HEK293T (cell line): ENCODE measurements around the gene C6orf15.

Source experiments
- CTCF ChIA-PET: fragments of 350-600 bp; formaldehyde crosslinking; extraction: SDS; loops from one replicate; lab custom pipeline; 2021; ENCODE audit warnings: antibody characterized with exemption, inconsistent platforms; lab: Yijun Ruan, JAX
- POLR2A ChIA-PET: fragments of 350-600 bp; formaldehyde crosslinking; extraction: SDS; loops from one replicate; lab custom pipeline; 2020; ENCODE audit warnings: antibody characterized with exemption, inconsistent platforms; lab: Yijun Ruan, JAX
- DNase-seq: peaks from one replicate; pipeline ENCODE4 v3.0.0; 2012; ENCODE audit warnings: mixed read lengths; ENCODE audit errors: extremely low spot score
- ARNT ChIP-seq: fragments of 450-650 bp; IDR thresholded peaks from 2 replicates; pipeline ENCODE4 v1.6.1; 2017; ENCODE audit warnings: mild to moderate bottlenecking
- BHLHE40 ChIP-seq: fragments of 450-650 bp; IDR thresholded peaks from 2 replicates; pipeline ENCODE4 v1.6.1; 2016; ENCODE audit warnings: mild to moderate bottlenecking, moderate library complexity, borderline replicate concordance
- CTBP1 ChIP-seq: fragments of 450-650 bp; IDR thresholded peaks from 2 replicates; pipeline ENCODE4 v1.6.1; 2016; ENCODE audit warnings: borderline replicate concordance
- ELF4 ChIP-seq: fragments of 450-650 bp; IDR thresholded peaks from 2 replicates; pipeline ENCODE4 v1.6.1; 2017; ENCODE audit warnings: antibody characterized with exemption
- FOXA1 ChIP-seq: fragments of 450-650 bp; IDR thresholded peaks from 2 replicates; pipeline ENCODE4 v1.6.1; 2016; ENCODE audit warnings: mild to moderate bottlenecking
- FOXK2 ChIP-seq: fragments of 450-650 bp; IDR thresholded peaks from 2 replicates; pipeline ENCODE4 v1.6.1; 2016; ENCODE audit warnings: mild to moderate bottlenecking
- FOXM1 ChIP-seq: fragments of 450-650 bp; IDR thresholded peaks from 2 replicates; pipeline ENCODE4 v1.6.1; 2017; ENCODE audit warnings: mild to moderate bottlenecking, borderline replicate concordance
- HDGF ChIP-seq: fragments of 450-650 bp; IDR thresholded peaks from 2 replicates; pipeline ENCODE4 v1.6.1; 2017; ENCODE audit warnings: antibody characterized with exemption, borderline replicate concordance
- L3MBTL2 ChIP-seq: fragments of 450-650 bp; conservative IDR thresholded peaks from 2 replicates; pipeline ENCODE4 v1.6.1; 2016; ENCODE audit warnings: mild to moderate bottlenecking
- LEF1 ChIP-seq: fragments of 450-650 bp; IDR thresholded peaks from 2 replicates; pipeline ENCODE4 v1.6.1; 2017; ENCODE audit warnings: mild to moderate bottlenecking, borderline replicate concordance
- NFRKB ChIP-seq: fragments of 450-650 bp; IDR thresholded peaks from 2 replicates; pipeline ENCODE4 v1.6.1; 2016; ENCODE audit warnings: mild to moderate bottlenecking, moderate library complexity
- SP1 ChIP-seq: fragments of 450-650 bp; IDR thresholded peaks from 2 replicates; pipeline ENCODE4 v1.6.1; 2017
- SUZ12 ChIP-seq: fragments of 450-650 bp; IDR thresholded peaks from 2 replicates; pipeline ENCODE4 v1.6.1; 2016; ENCODE audit warnings: mild to moderate bottlenecking
- TARDBP ChIP-seq: fragments of 450-650 bp; IDR thresholded peaks from 2 replicates; pipeline ENCODE4 v1.6.1; 2016
- ZNF384 ChIP-seq: fragments of 450-650 bp; IDR thresholded peaks from 2 replicates; pipeline ENCODE4 v1.6.1; 2016
- TF ChIP-seq, protein P1 (sequence below): fragments of 450-650 bp; IDR thresholded peaks from 2 replicates; pipeline ENCODE4 v1.6.1; 2016

Gene C6orf15

DNA sequence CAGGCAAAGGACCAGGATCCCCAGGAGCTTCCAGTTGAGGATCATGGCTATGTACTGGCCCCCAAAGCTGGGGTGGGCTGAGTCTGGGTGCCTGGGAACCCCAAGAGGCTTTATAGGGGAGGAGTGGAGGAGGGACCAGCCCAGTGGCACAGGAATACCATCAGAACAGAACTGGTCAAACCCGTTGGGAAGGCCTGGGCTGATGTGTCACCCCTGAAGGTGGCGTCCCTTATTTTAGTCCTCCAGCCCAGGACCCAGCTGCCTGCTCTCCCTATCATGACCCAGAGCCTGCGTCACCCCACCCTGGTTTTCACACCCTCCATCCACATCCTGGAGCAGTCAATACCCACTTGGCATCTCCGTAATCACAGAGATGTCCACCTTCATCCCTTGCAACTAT is 26.6 kb upstream of the C6orf15 start, which contains the start of gene PSORS1C2:
TSS of gene PSORS1C2 (minus strand) at position 85 of the 400 bp plus-strand sequence. CDS start at position 45, 40 bp downstream.
- CTCF ChIA-PET, result interaction anchor here (0.6 to 2.0 kb wide), 3 partner anchors 9 to 180 kb away, joined by 3 to 12 read pairs (median 4); no protein-coding TSS in a partner anchor
- TF ChIP-seq CTBP1 (no peak), BHLHE40 (no peak), SUZ12 (no peak), FOXA1 (no peak), L3MBTL2 (no peak), ZNF384 (no peak), ELF4 (no peak), TARDBP (no peak), LEF1 (no peak)
- no peak for DNase-seq
- POLR2A ChIA-PET, result interaction anchor here (1.3 kb wide), 1 partner anchor 19 kb away, joined by 4 read pairs; the partner anchor contains the start of gene TCF19

DNA sequence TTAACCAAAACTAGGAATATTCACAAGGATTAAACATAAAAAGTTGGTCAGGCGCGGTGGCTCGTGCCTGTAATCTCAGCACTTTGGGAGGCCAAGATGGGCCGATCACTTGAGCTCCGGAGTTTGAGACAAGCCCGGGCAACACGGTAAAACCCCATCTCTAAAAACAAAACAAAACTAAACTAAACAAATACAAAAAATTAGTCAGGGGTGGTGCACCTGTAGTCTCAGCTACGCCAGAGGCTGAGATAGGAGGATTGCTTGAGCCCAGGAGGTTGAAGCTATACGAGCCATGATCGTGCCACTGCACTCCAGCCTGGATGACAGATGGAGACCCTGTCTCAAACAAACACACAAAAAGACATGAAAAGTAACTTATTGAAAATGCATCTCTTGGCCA is 23.3 kb upstream of the C6orf15 start:
- ChIA-PET CTCF (interaction anchor here (0.6 kb wide), 1 partner anchor 48 kb away, joined by 3 read pairs; no protein-coding TSS in a partner anchor), POLR2A (no interaction called here)
- TF ChIP-seq HDGF (no peak), LEF1 (no peak), FOXA1 (no peak), NFRKB (no peak), L3MBTL2 (no peak), SP1 (no peak), TARDBP (no peak), BHLHE40 (no peak), ARNT (no peak), ZNF384 (no peak), CTBP1 (no peak), FOXK2 (no peak), SUZ12 (no peak), FOXM1 (no peak), ELF4 (no peak)
- TF ChIP-seq, protein P1, sequence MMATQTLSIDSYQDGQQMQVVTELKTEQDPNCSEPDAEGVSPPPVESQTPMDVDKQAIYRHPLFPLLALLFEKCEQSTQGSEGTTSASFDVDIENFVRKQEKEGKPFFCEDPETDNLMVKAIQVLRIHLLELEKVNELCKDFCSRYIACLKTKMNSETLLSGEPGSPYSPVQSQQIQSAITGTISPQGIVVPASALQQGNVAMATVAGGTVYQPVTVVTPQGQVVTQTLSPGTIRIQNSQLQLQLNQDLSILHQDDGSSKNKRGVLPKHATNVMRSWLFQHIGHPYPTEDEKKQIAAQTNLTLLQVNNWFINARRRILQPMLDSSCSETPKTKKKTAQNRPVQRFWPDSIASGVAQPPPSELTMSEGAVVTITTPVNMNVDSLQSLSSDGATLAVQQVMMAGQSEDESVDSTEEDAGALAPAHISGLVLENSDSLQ, result no peak
- no peak for DNase-seq

DNA sequence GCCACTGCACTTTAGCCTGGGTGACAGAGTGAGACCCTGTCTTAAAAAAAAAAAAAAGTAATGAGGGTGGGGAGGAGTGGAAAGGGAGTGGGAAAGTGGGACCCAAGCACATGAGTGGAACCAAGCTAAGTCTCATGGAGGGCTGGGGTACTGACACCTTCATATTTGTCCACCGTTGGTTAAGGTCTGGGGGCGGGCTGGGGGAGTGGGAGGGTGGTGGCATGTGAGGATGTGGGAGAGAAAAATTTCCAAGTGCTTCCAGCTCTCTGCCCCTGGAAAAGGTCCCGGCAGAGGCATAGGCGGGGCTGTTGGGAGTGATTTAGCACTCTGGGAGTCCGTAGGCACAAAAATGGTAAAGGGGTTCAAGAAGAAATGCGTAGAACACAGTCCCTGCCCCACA is 20.4 kb upstream of the C6orf15 start:
- POLR2A ChIA-PET, result no interaction called here
- no peak for DNase-seq
- CTCF ChIA-PET, result interaction anchor here (1.3 kb wide), 1 partner anchor 60 kb away, joined by 4 read pairs; no protein-coding TSS in a partner anchor
- TF ChIP-seq SUZ12 (no peak), LEF1 (no peak), HDGF (no peak), FOXM1 (no peak), FOXA1 (no peak), FOXK2 (no peak)
- TF ChIP-seq, protein P1, result no peak

DNA sequence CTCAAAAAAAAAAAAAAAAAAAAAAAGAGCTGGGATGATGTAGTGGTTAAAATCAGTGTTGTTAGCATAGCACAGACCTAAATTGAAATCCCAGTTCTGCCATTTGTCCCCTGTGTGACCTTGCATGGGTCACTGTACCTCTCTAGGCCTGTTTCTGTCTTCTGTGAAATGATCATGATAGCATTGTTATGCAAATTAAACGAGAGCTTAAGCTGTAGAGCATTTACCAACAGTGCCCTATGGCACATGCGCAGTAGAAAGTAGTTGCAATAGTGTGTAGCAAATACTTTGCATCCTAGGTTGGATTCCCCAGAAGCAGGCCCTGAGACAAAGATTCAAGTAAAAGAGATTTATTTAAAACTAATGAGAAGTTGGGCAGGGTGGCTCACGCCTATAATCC is 19.2 kb upstream of the C6orf15 start:
- TF ChIP-seq FOXM1, result no peak
- no peak for TF ChIP-seq BHLHE40
- no peak for TF ChIP-seq L3MBTL2
- TF ChIP-seq HDGF, result no peak
- TF ChIP-seq ZNF384, result no peak
- no peak for TF ChIP-seq NFRKB
- TF ChIP-seq, protein P1, result no peak
- TF ChIP-seq FOXA1, result no peak
- TF ChIP-seq LEF1, result no peak
- no peak for TF ChIP-seq FOXK2
- TF ChIP-seq ARNT, result no peak
- no peak for TF ChIP-seq TARDBP
- CTCF ChIA-PET, result interaction anchor here (0.6 to 1.3 kb wide), 2 partner anchors 61 to 1186 kb away, joined by 4 to 6 read pairs; no protein-coding TSS in a partner anchor
- POLR2A ChIA-PET, result no interaction called here
- DNase-seq, result no peak

DNA sequence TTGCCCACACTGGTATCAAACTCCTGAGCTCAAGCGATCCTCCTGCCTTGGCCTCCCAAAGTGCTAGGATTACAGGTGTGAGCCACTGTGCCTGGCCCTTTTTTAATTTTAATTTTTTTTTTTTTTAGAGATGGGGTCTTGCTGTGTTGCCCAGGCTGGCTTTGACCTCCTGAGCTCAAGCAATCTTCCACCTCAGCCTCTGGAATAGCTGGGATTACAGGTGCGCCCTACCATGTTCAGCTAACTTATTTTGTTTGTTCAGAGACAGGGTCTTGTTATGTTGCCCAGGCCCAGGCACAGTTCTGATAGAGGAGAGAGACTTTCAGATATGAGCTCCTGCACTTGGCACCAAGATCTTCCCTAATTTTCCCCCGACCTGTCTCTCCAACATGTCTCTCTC is 18.4 kb upstream of the C6orf15 start:
- POLR2A ChIA-PET, result interaction anchor here (1.6 kb wide), 1 partner anchor 10 kb away, joined by 4 read pairs; no protein-coding TSS in a partner anchor
- CTCF ChIA-PET, result interaction anchor here (0.5 to 1.3 kb wide), 3 partner anchors 9 to 1917 kb away, joined by 3 to 4 read pairs (median 3); partner anchors contain the start of gene PSORS1C2
- TF ChIP-seq LEF1, result no peak
- no peak for TF ChIP-seq BHLHE40
- no peak for TF ChIP-seq SUZ12
- TF ChIP-seq, protein P1, result no peak
- no peak for TF ChIP-seq ZNF384
- no peak for TF ChIP-seq ELF4
- TF ChIP-seq L3MBTL2, result no peak
- no peak for TF ChIP-seq CTBP1
- TF ChIP-seq TARDBP, result no peak
- TF ChIP-seq HDGF, result no peak
- TF ChIP-seq NFRKB, result no peak
- no peak for TF ChIP-seq FOXA1
- no peak for TF ChIP-seq SP1
- no peak for TF ChIP-seq FOXM1
- TF ChIP-seq FOXK2, result no peak
- TF ChIP-seq ARNT, result no peak

More for the DNA sequence above, 18.4 kb upstream of the C6orf15 start:
- no peak for DNase-seq
